ENCODE results near the gene PREX1.

PREX1 gene

GRCh38 chr20:48629960-48630315 is 197.9 kb downstream of the PREX1 start:
- Mint-ChIP-seq H3K4me3 (no peak overlapping the region), H3K9me3 (no peaks in the 10 kb centered on the region), H3K27ac (no peak overlapping the region), H3K27me3 (no peaks in the 10 kb centered on the region), H3K4me1 (peaks cover 12% of the 10 kb centered on the region), H3K36me3 (ENCODE audit: low read depth) (peaks cover 34% of the 10 kb centered on the region)
- ATAC-seq (no peak), DNase-seq (no peak)

GRCh38 chr20:48629069-48629959 is 198.5 kb downstream of the PREX1 start:
- no peaks in the 10 kb centered on the region for H3K9me3 Mint-ChIP-seq
- H3K27ac Mint-ChIP-seq: no peak overlapping the region
- no peaks in the 10 kb centered on the region for H3K27me3 Mint-ChIP-seq
- peaks cover 31% of the 10 kb centered on the region for H3K36me3 Mint-ChIP-seq (ENCODE audit: low read depth)
- DNase-seq (no peak), ATAC-seq (no peak)
- H3K4me1 Mint-ChIP-seq: peaks cover 12% of the 10 kb centered on the region
- no peak overlapping the region for H3K4me3 Mint-ChIP-seq

GRCh38 chr20:48627737-48628128 is 200.1 kb downstream of the PREX1 start:
- DNase-seq (no peak), ATAC-seq (no peak)
- no peaks in the 10 kb centered on the region for H3K27me3 Mint-ChIP-seq
- peaks cover 11% of the 10 kb centered on the region for H3K4me1 Mint-ChIP-seq
- peaks cover 23% of the 10 kb centered on the region for H3K36me3 Mint-ChIP-seq (ENCODE audit: low read depth)
- no peak overlapping the region for H3K4me3 Mint-ChIP-seq
- no peaks in the 10 kb centered on the region for H3K9me3 Mint-ChIP-seq
- no peak overlapping the region for H3K27ac Mint-ChIP-seq

- Mint-ChIP-seq H3K4me1 (peaks cover 10% of the 10 kb centered on the region), H3K27me3 (no peaks in the 10 kb centered on the region), H3K9me3 (no peaks in the 10 kb centered on the region), H3K36me3 (ENCODE audit: low read depth) (peaks cover 20% of the 10 kb centered on the region), H3K27ac (peak overlapping the region; percentile 62), H3K4me3 (no peak overlapping the region)
- DNase-seq (no peak), ATAC-seq (no peak)
These were observed 200.7 kb downstream of the PREX1 start for GRCh38 chr20:48626938-48627736.

- no peak overlapping the region for H3K4me3 Mint-ChIP-seq
- peaks cover 10% of the 10 kb centered on the region for H3K4me1 Mint-ChIP-seq
- peak; percentile 14 for DNase-seq
- no peaks in the 10 kb centered on the region for H3K27me3 Mint-ChIP-seq
- H3K36me3 Mint-ChIP-seq (ENCODE audit: low read depth): peaks cover 20% of the 10 kb centered on the region
- ATAC-seq: peak; percentile 44
- H3K9me3 Mint-ChIP-seq: no peaks in the 10 kb centered on the region
- H3K27ac Mint-ChIP-seq: peak overlapping the region; percentile 62
These were observed 201.4 kb downstream of the PREX1 start for GRCh38 chr20:48626226-48626937.

GRCh38 chr20:48625136-48625900 is 202.5 kb downstream of the PREX1 start:
- DNase-seq (no peak), ATAC-seq (no peak)
- no peak overlapping the region for H3K27ac Mint-ChIP-seq
- peaks cover 17% of the 10 kb centered on the region for H3K4me1 Mint-ChIP-seq
- no peaks in the 10 kb centered on the region for H3K9me3 Mint-ChIP-seq
- H3K4me3 Mint-ChIP-seq: no peak overlapping the region
- no peaks in the 10 kb centered on the region for H3K27me3 Mint-ChIP-seq
- H3K36me3 Mint-ChIP-seq (ENCODE audit: low read depth): peaks cover 20% of the 10 kb centered on the region

- Mint-ChIP-seq H3K36me3 (ENCODE audit: low read depth) (peaks cover 17% of the 10 kb centered on the region), H3K27ac (no peak overlapping the region), H3K4me1 (peaks cover 17% of the 10 kb centered on the region), H3K9me3 (no peaks in the 10 kb centered on the region), H3K4me3 (no peak overlapping the region), H3K27me3 (no peaks in the 10 kb centered on the region)
- ATAC-seq (no peak), DNase-seq (no peak)
These were observed 203.3 kb downstream of the PREX1 start for GRCh38 chr20:48624315-48625020.

GRCh38 chr20:48623906-48624265 is 203.9 kb downstream of the PREX1 start:
- ATAC-seq (no peak), DNase-seq (no peak)
- Mint-ChIP-seq H3K4me3 (no peak overlapping the region), H3K9me3 (no peaks in the 10 kb centered on the region), H3K4me1 (peaks cover 17% of the 10 kb centered on the region), H3K27ac (no peak overlapping the region), H3K36me3 (ENCODE audit: low read depth) (peaks cover 17% of the 10 kb centered on the region), H3K27me3 (no peaks in the 10 kb centered on the region)

GRCh38 chr20:48623176-48623905 is 204.5 kb downstream of the PREX1 start:
- no peak for DNase-seq
- no peak for ATAC-seq
- Mint-ChIP-seq H3K36me3 (ENCODE audit: low read depth) (peaks cover 15% of the 10 kb centered on the region), H3K4me3 (no peak overlapping the region), H3K4me1 (peaks cover 17% of the 10 kb centered on the region), H3K27ac (no peak overlapping the region), H3K27me3 (no peaks in the 10 kb centered on the region), H3K9me3 (no peaks in the 10 kb centered on the region)

GRCh38 chr20:48622421-48622820 is 205.4 kb downstream of the PREX1 start:
- peaks cover 15% of the 10 kb centered on the region for H3K36me3 Mint-ChIP-seq (ENCODE audit: low read depth)
- peaks cover 17% of the 10 kb centered on the region for H3K4me1 Mint-ChIP-seq
- no peaks in the 10 kb centered on the region for H3K9me3 Mint-ChIP-seq

GRCh38 chr20:48621376-48622078 is 206.3 kb downstream of the PREX1 start:
- Mint-ChIP-seq H3K36me3 (ENCODE audit: low read depth) (peaks cover 9% of the 10 kb centered on the region), H3K27me3 (no peaks in the 10 kb centered on the region), H3K4me3 (no peak overlapping the region), H3K27ac (no peak overlapping the region), H3K4me1 (peaks cover 9% of the 10 kb centered on the region), H3K9me3 (no peaks in the 10 kb centered on the region)
- DNase-seq (no peak), ATAC-seq (peak; percentile 2)

More at GRCh38 chr20:48622421-48622820, 205.4 kb downstream of the PREX1 start:
- Mint-ChIP-seq H3K27ac (no peak overlapping the region), H3K4me3 (no peak overlapping the region), H3K27me3 (no peaks in the 10 kb centered on the region)
- DNase-seq: no peak
- ATAC-seq: no peak

- DNase-seq (peak; percentile 83), ATAC-seq (peak; percentile 77)
- H3K4me1 Mint-ChIP-seq: peaks cover 7% of the 10 kb centered on the region
- no peaks in the 10 kb centered on the region for H3K9me3 Mint-ChIP-seq
- H3K36me3 Mint-ChIP-seq (ENCODE audit: low read depth): peaks cover 3% of the 10 kb centered on the region
- H3K27me3 Mint-ChIP-seq: no peaks in the 10 kb centered on the region
- H3K27ac Mint-ChIP-seq: no peak overlapping the region
- peak overlapping the region; percentile 39 for H3K4me3 Mint-ChIP-seq
These were observed 207.1 kb downstream of the PREX1 start for GRCh38 chr20:48620507-48621375.
